Measurements from ENCODE around the gene SORCS2.

SORCS2 gene

DNA sequence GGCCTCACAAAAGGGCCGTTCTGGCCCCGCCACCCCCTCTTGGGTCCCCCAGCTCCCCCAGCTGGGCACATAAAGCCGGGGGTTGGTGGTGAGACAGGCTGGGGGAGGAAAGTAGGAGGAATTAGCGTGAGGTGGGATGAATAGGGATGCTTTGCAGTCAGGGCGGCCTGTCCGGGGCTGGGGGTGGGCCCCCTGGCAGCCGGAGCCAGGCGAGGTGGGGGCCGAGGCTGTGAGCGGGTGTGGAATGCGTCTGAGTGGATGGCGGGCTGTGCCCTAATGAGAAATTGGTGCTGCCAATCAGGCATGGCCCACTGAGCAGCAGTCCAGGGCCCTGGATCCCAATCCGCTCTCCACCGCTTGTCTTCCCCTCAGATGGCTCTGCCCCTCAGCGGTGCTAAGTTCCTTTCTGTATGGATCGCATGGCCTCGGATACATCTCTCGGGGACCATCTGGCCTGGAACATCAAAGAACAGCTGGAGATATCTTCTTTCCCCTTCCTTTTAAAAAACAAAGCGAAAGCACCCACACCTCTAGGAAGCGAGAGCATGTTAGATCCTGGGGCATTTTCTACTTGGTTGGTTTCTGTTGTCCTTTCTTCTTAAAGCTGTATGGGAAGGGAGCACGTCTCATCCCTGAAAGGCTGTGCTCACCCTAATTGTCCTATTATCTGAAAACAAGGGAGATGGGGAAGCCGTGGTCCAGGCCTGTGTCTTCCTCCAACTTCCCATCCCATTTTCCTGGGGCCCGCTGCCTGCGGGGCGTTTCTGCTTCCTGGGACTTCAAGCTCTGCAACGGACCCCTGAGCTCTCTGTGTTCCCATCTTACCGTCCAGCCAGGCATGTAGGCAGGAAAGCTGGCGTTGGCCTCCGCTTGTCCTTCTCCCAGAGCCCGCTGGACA is 106.9 kb downstream of the SORCS2 start:
- TF ChIP-seq EGR1 (IDR thresholded peaks at IDR 0.05) (no peak), FOXM1 (IDR thresholded peaks at IDR 0.05; ENCODE audit: borderline replicate concordance, low read depth) (no peak), CEBPB (IDR thresholded peaks at IDR 0.05) (no peak), CREB1 (IDR thresholded peaks at IDR 0.05; ENCODE audit: low read depth) (no peak), EP300 (IDR thresholded peaks at IDR 0.05; ENCODE audit: borderline replicate concordance) (no peak), TEAD4 (IDR thresholded peaks at IDR 0.05) (no peak), RAD21 (IDR thresholded peaks at IDR 0.05; ENCODE audit: low read depth) (no peak), REST (IDR thresholded peaks at IDR 0.05; ENCODE audit: low read depth) (no peak), YY1 (IDR thresholded peaks at IDR 0.05; ENCODE audit: low read depth) (no peak), MAX (IDR thresholded peaks at IDR 0.05) (no peak), NFIC (IDR thresholded peaks at IDR 0.05) (no peak), ZBTB7A (IDR thresholded peaks at IDR 0.05; ENCODE audit: low read depth) (no peak), TAF1 (IDR thresholded peaks at IDR 0.05; ENCODE audit: low read depth) (no peak), TCF12 (IDR thresholded peaks at IDR 0.05; ENCODE audit: low read depth) (no peak), USF1 (IDR thresholded peaks at IDR 0.05) (no peak)

- TF ChIP-seq RAD21 (IDR thresholded peaks at IDR 0.05; ENCODE audit: low read depth), result no peak
- no peak for TF ChIP-seq CEBPB (IDR thresholded peaks at IDR 0.05)
- TF ChIP-seq NFIC (IDR thresholded peaks at IDR 0.05), result no peak
- no peak for TF ChIP-seq MAX (IDR thresholded peaks at IDR 0.05)
- TF ChIP-seq EP300 (IDR thresholded peaks at IDR 0.05; ENCODE audit: borderline replicate concordance), result no peak
- TF ChIP-seq ZBTB7A (IDR thresholded peaks at IDR 0.05; ENCODE audit: low read depth), result no peak
- TF ChIP-seq FOXM1 (IDR thresholded peaks at IDR 0.05; ENCODE audit: borderline replicate concordance, low read depth), result no peak
- no peak for TF ChIP-seq YY1 (IDR thresholded peaks at IDR 0.05; ENCODE audit: low read depth)
- no peak for TF ChIP-seq TCF12 (IDR thresholded peaks at IDR 0.05; ENCODE audit: low read depth)
- TF ChIP-seq TAF1 (IDR thresholded peaks at IDR 0.05; ENCODE audit: low read depth), result no peak
- no peak for TF ChIP-seq TEAD4 (IDR thresholded peaks at IDR 0.05)
- TF ChIP-seq USF1 (IDR thresholded peaks at IDR 0.05), result no peak
- TF ChIP-seq REST (IDR thresholded peaks at IDR 0.05; ENCODE audit: low read depth), result no peak
- no peak for TF ChIP-seq CREB1 (IDR thresholded peaks at IDR 0.05; ENCODE audit: low read depth)
- TF ChIP-seq EGR1 (IDR thresholded peaks at IDR 0.05), result no peak
These were observed 107.8 kb downstream of the SORCS2 start for GRCh38 chr4:7299908-7300710.

GRCh38 chr4:7300711-7301095 is 108.4 kb downstream of the SORCS2 start:
- TF ChIP-seq EGR1 (IDR thresholded peaks at IDR 0.05) (no peak), CEBPB (IDR thresholded peaks at IDR 0.05) (no peak), TAF1 (IDR thresholded peaks at IDR 0.05; ENCODE audit: low read depth) (no peak), FOXM1 (IDR thresholded peaks at IDR 0.05; ENCODE audit: borderline replicate concordance, low read depth) (no peak), NFIC (IDR thresholded peaks at IDR 0.05) (no peak), EP300 (IDR thresholded peaks at IDR 0.05; ENCODE audit: borderline replicate concordance) (no peak), ZBTB7A (IDR thresholded peaks at IDR 0.05; ENCODE audit: low read depth) (no peak), TCF12 (IDR thresholded peaks at IDR 0.05; ENCODE audit: low read depth) (no peak), RAD21 (IDR thresholded peaks at IDR 0.05; ENCODE audit: low read depth) (no peak), MAX (IDR thresholded peaks at IDR 0.05) (no peak), TEAD4 (IDR thresholded peaks at IDR 0.05) (no peak), USF1 (IDR thresholded peaks at IDR 0.05) (no peak)

DNA sequence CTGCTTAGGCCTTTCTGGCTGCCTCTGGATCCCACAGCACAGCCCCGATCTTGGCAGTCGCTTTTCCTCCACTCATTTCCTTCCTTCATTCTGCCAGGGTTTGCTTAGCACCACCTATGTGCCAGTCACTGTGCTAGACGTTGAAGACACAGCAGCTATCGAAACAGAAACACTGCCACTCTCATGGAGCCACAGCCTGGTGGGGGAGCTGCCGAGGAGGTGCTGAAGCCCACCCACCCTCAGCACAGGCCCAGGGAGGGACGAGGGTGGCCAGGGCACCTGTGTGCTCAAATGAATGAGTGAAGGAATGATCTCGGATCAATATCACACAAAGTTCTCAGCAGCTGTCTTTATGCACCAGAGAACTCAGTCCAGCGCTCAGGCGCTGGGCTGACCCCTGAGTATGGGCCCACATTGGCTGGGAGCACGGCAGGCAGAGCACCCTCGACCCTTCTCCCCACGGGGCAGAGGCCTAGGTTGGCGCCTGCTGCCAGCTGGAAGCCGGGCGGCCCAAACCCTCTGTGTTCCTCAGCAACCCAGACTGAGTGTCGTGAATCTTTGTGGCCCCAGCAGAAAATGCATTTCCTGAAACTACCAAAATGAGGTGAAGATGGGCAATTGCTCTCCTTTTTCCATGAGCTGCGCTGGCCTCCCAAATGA is 108.9 kb downstream of the SORCS2 start:
- TF ChIP-seq EGR1 (IDR thresholded peaks at IDR 0.05) (no peak), TCF12 (IDR thresholded peaks at IDR 0.05; ENCODE audit: low read depth) (no peak), FOXM1 (IDR thresholded peaks at IDR 0.05; ENCODE audit: borderline replicate concordance, low read depth) (no peak), RAD21 (IDR thresholded peaks at IDR 0.05; ENCODE audit: low read depth) (no peak), USF1 (IDR thresholded peaks at IDR 0.05) (no peak), TAF1 (IDR thresholded peaks at IDR 0.05; ENCODE audit: low read depth) (no peak), MAX (IDR thresholded peaks at IDR 0.05) (no peak)

Data from Ishikawa (cell line).